SK-N-SH treated with all-trans-retinoic acid at 6 μM for 48 hours (cell line): ENCODE data around the gene CHST9.

Experiments
- ATAC-seq: fragments of 200-7000 bp; cut with Tn5 transposase; 3 replicates; pipeline ENCODE4 v1.9.1; 2020; ENCODE audit warnings: mild to moderate bottlenecking, moderate library complexity
- BACH2 ChIP-seq: fragments of 250-450 bp; sonication (Bioruptor Pico); IDR thresholded peaks from 2 replicates; pipeline ENCODE4 v1.9.0; 2021; ENCODE audit warnings: mild to moderate bottlenecking, borderline replicate concordance
- CSRNP3 ChIP-seq: fragments of 250-450 bp; sonication (Bioruptor Pico); IDR thresholded peaks from 2 replicates; pipeline ENCODE4 v1.5.1; 2021; ENCODE audit warnings: mild to moderate bottlenecking, moderate library complexity
- ESRRG ChIP-seq: fragments of 250-450 bp; sonication (Bioruptor Pico); IDR thresholded peaks from 2 replicates; pipeline ENCODE4 v1.6.1; 2021; ENCODE audit warnings: mild to moderate bottlenecking
- GLIS3 ChIP-seq: fragments of 250-450 bp; sonication (Bioruptor Pico); IDR thresholded peaks from 2 replicates; pipeline ENCODE4 v1.5.0; 2020; ENCODE audit warnings: mild to moderate bottlenecking, moderate library complexity
- ISL1 ChIP-seq: fragments of 250-450 bp; sonication (Bioruptor Pico); IDR thresholded peaks from 2 replicates; pipeline ENCODE4 v2.1.2; 2022; ENCODE audit warnings: mild to moderate bottlenecking, moderate library complexity
- OSR1 ChIP-seq: fragments of 250-450 bp; sonication (Bioruptor Pico); IDR thresholded peaks from 2 replicates; pipeline ENCODE4 v1.8.0; 2022; ENCODE audit warnings: moderate library complexity, mild to moderate bottlenecking, inconsistent platforms
- PPARA ChIP-seq: fragments of 250-450 bp; sonication (Bioruptor Pico); IDR thresholded peaks from 2 replicates; pipeline ENCODE4 v1.5.0; 2020; ENCODE audit warnings: mild to moderate bottlenecking, borderline replicate concordance
- RARB ChIP-seq: fragments of 250-450 bp; sonication (Bioruptor Pico); IDR thresholded peaks from 2 replicates; pipeline ENCODE4 v1.8.0; 2021; ENCODE audit warnings: mild to moderate bottlenecking, moderate library complexity
- SNAI2 ChIP-seq: fragments of 250-450 bp; sonication (Bioruptor Pico); IDR thresholded peaks from 2 replicates; pipeline ENCODE4 v1.5.0; 2020; ENCODE audit warnings: mild to moderate bottlenecking, moderate library complexity
- TCF4 ChIP-seq: fragments of 250-450 bp; sonication (Bioruptor Pico); IDR thresholded peaks from 2 replicates; pipeline ENCODE4 v1.8.0; 2021; ENCODE audit warnings: mild to moderate bottlenecking, moderate library complexity, borderline replicate concordance
- TOX ChIP-seq: fragments of 250-450 bp; sonication (Bioruptor Pico); IDR thresholded peaks from 2 replicates; pipeline ENCODE4 v1.8.0; 2021; ENCODE audit warnings: mild to moderate bottlenecking, moderate library complexity, borderline replicate concordance
- TSHZ2 ChIP-seq: fragments of 250-450 bp; sonication (Bioruptor Pico); IDR thresholded peaks from 2 replicates; pipeline ENCODE4 v1.5.0; 2020; ENCODE audit warnings: mild to moderate bottlenecking, moderate library complexity
- ZC3H10 ChIP-seq: fragments of 250-450 bp; sonication (Bioruptor Pico); IDR thresholded peaks from 2 replicates; pipeline ENCODE4 v1.5.1; 2021; ENCODE audit warnings: mild to moderate bottlenecking, moderate library complexity
- ZFP3 ChIP-seq: fragments of 250-450 bp; sonication (Bioruptor Pico); IDR thresholded peaks from 2 replicates; pipeline ENCODE4 v1.5.0; 2020; ENCODE audit warnings: mild to moderate bottlenecking, moderate library complexity
- ZNF565 ChIP-seq: fragments of 450-650 bp; formaldehyde crosslinking; conservative IDR thresholded peaks from 2 replicates; pipeline ENCODE4 v1.5.0; 2020; ENCODE audit warnings: low read depth, mild to moderate bottlenecking, moderate library complexity
- ZNF70 ChIP-seq: fragments of 450-650 bp; formaldehyde crosslinking; IDR thresholded peaks from 2 replicates; pipeline ENCODE4 v1.5.0; 2020; ENCODE audit warnings: mild to moderate bottlenecking, moderate library complexity
- ZNF8 ChIP-seq: fragments of 450-650 bp; formaldehyde crosslinking; IDR thresholded peaks from 2 replicates; pipeline ENCODE4 v1.5.0; 2020; ENCODE audit warnings: mild to moderate bottlenecking, moderate library complexity
- TF ChIP-seq, protein P1 (sequence below): fragments of 250-450 bp; sonication (Bioruptor Pico); IDR thresholded peaks from 2 replicates; pipeline ENCODE4 v1.8.0; 2020; ENCODE audit warnings: mild to moderate bottlenecking, moderate library complexity, borderline replicate concordance
- TF ChIP-seq, protein P2 (sequence below): fragments of 250-450 bp; sonication (Bioruptor Pico); IDR thresholded peaks from 2 replicates; pipeline ENCODE4 v1.5.1; 2020; ENCODE audit warnings: low read depth, mild to moderate bottlenecking, moderate library complexity
- TF ChIP-seq, protein P3 (sequence below): fragments of 250-450 bp; sonication (Bioruptor Pico); IDR thresholded peaks from 2 replicates; pipeline ENCODE4 v1.8.0; 2021; ENCODE audit warnings: low read depth, mild to moderate bottlenecking, moderate library complexity, borderline replicate concordance

The CHST9 gene

DNA sequence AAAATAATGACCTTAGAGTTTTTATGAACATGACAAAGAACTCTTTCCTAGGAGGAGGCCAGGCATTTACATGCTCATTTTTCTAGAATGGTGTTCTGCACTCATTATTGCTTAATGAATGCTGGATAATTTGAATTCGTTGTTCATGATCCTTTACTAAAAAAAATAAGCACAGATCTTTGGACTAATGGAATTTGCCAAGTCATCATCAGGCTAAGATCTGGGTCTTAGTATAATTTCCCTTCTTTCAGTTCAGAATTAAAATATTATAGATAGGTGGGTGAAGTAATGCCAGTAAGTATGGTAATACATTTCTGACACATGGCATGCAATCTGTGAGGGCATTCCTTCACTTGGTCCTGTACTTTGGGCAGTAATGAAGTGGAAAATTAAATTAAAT, 175.8 kb downstream of the CHST9 start:
- no peak for ATAC-seq
- TF ChIP-seq SNAI2 (CRISPR knock-in tag) (no peak), ZNF565 (no peak), TOX (CRISPR knock-in tag) (no peak), ZNF70 (no peak)

- ATAC-seq = no peak
- TF ChIP-seq RARB (CRISPR knock-in tag) (no peak), ZC3H10 (no peak), ZNF8 (no peak), OSR1 (CRISPR knock-in tag) (no peak), ZFP3 (CRISPR knock-in tag) (no peak), ESRRG (no peak), ISL1 (CRISPR knock-in tag) (no peak), TCF4 (CRISPR knock-in tag) (no peak), SNAI2 (CRISPR knock-in tag) (no peak), BACH2 (no peak), TOX (CRISPR knock-in tag) (no peak), ZNF565 (no peak), PPARA (CRISPR knock-in tag) (no peak), CSRNP3 (CRISPR knock-in tag) (no peak)
- TF ChIP-seq, protein P1, sequence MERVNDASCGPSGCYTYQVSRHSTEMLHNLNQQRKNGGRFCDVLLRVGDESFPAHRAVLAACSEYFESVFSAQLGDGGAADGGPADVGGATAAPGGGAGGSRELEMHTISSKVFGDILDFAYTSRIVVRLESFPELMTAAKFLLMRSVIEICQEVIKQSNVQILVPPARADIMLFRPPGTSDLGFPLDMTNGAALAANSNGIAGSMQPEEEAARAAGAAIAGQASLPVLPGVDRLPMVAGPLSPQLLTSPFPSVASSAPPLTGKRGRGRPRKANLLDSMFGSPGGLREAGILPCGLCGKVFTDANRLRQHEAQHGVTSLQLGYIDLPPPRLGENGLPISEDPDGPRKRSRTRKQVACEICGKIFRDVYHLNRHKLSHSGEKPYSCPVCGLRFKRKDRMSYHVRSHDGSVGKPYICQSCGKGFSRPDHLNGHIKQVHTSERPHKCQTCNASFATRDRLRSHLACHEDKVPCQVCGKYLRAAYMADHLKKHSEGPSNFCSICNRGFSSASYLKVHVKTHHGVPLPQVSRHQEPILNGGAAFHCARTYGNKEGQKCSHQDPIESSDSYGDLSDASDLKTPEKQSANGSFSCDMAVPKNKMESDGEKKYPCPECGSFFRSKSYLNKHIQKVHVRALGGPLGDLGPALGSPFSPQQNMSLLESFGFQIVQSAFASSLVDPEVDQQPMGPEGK (CRISPR knock-in tag) = no peak
- TF ChIP-seq, protein P2, sequence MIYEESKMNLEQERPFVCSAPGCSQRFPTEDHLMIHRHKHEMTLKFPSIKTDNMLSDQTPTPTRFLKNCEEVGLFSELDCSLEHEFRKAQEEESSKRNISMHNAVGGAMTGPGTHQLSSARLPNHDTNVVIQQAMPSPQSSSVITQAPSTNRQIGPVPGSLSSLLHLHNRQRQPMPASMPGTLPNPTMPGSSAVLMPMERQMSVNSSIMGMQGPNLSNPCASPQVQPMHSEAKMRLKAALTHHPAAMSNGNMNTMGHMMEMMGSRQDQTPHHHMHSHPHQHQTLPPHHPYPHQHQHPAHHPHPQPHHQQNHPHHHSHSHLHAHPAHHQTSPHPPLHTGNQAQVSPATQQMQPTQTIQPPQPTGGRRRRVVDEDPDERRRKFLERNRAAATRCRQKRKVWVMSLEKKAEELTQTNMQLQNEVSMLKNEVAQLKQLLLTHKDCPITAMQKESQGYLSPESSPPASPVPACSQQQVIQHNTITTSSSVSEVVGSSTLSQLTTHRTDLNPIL (CRISPR knock-in tag) = no peak
- TF ChIP-seq, protein P3, sequence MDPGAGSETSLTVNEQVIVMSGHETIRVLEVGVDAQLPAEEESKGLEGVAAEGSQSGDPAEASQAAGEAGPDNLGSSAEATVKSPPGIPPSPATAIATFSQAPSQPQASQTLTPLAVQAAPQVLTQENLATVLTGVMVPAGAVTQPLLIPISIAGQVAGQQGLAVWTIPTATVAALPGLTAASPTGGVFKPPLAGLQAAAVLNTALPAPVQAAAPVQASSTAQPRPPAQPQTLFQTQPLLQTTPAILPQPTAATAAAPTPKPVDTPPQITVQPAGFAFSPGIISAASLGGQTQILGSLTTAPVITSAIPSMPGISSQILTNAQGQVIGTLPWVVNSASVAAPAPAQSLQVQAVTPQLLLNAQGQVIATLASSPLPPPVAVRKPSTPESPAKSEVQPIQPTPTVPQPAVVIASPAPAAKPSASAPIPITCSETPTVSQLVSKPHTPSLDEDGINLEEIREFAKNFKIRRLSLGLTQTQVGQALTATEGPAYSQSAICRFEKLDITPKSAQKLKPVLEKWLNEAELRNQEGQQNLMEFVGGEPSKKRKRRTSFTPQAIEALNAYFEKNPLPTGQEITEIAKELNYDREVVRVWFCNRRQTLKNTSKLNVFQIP (CRISPR knock-in tag) = no peak
Measured at GRCh38 chr18:27008575-27008974, 176.5 kb downstream of the CHST9 start.

DNA sequence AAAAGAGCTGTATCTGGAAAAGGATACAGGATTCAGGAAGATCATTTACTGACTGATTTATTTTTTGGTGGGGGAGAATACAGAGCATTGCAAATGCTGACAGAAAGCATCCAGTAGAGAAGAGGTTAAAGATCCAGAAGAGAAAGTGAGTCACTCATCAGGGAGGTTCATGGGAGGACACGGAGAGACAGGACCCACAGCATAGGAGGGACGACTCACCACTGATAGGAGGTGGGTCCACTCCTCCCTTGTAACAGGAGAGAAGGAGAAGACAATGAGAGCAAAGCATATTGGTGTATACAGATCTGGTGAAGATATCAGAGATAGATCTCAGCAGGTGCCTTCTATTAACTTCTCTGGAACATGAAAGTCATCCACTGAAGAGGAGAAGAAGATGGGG, 177.2 kb downstream of the CHST9 start:
- ATAC-seq = no peak
- TF ChIP-seq RARB (CRISPR knock-in tag) (no peak), ZNF8 (no peak), GLIS3 (CRISPR knock-in tag) (no peak), CSRNP3 (CRISPR knock-in tag) (no peak), TOX (CRISPR knock-in tag) (no peak), OSR1 (CRISPR knock-in tag) (no peak), ZFP3 (CRISPR knock-in tag) (no peak), ZNF565 (no peak), TSHZ2 (CRISPR knock-in tag) (no peak), TCF4 (CRISPR knock-in tag) (no peak), ISL1 (CRISPR knock-in tag) (no peak), PPARA (CRISPR knock-in tag) (no peak), BACH2 (no peak), ESRRG (no peak), ZNF70 (no peak)
- TF ChIP-seq, protein P1 (CRISPR knock-in tag) = no peak
- TF ChIP-seq, protein P2 (CRISPR knock-in tag) = no peak
- TF ChIP-seq, protein P3 (CRISPR knock-in tag) = no peak
